GM18508 (cell line): Measurements from ENCODE around the gene COG3.
"Not testable (repeated sequence)": the region's sequence is repeated elsewhere in the genome, so short reads cannot be mapped to it uniquely, and the experiment has no call there.

Experiments used
- ATAC-seq: cut with Tn5 transposase; IDR thresholded peaks from one replicate; pipeline ENCODE4 v1.9.1; 2021; ENCODE audit warnings: moderate number of reproducible peaks; ENCODE audit not compliant: insufficient read depth, unreplicated experiment

The COG3 gene, protein sequence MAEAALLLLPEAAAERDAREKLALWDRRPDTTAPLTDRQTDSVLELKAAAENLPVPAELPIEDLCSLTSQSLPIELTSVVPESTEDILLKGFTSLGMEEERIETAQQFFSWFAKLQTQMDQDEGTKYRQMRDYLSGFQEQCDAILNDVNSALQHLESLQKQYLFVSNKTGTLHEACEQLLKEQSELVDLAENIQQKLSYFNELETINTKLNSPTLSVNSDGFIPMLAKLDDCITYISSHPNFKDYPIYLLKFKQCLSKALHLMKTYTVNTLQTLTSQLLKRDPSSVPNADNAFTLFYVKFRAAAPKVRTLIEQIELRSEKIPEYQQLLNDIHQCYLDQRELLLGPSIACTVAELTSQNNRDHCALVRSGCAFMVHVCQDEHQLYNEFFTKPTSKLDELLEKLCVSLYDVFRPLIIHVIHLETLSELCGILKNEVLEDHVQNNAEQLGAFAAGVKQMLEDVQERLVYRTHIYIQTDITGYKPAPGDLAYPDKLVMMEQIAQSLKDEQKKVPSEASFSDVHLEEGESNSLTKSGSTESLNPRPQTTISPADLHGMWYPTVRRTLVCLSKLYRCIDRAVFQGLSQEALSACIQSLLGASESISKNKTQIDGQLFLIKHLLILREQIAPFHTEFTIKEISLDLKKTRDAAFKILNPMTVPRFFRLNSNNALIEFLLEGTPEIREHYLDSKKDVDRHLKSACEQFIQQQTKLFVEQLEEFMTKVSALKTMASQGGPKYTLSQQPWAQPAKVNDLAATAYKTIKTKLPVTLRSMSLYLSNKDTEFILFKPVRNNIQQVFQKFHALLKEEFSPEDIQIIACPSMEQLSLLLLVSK

DNA sequence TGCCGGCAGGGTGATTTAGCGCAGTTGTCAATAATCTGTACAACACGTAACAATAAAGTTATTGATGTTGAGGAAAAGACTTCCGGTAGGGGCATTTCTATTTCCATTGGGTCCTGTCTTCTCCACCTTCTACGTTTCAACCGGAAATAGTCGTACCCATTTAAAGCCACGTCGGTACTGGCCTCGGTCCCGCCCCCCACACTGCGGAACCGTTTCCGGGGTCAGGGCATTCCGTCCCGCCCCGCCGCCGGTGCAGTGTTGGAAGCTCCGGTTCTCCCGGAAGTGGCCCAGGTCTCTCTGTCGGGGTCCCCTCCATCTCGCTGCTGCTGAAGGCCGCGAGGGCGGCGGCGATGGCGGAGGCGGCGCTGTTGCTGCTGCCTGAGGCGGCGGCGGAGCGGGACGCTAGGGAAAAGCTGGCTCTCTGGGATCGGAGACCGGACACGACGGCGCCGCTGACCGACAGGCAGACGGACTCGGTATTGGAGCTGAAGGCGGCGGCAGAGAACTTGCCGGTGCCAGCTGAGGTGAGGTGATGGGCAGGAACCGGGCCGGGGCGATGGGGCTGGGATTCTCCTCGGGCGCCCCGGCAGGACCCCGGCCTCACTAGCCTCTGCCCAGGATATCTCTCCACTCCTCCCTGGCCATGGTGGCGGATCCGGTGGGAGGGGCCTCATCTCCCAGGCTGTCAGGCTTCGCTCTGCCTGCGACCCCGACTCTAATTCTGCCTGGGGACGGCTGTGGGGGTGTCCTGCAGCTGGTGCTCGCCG, at the start of gene COG3:
COG3 (plus strand) TSS at position 253 of the 767 bp plus-strand sequence; CDS start at position 351, 98 bp downstream.
- ATAC-seq, result peak; percentile 82

DNA sequence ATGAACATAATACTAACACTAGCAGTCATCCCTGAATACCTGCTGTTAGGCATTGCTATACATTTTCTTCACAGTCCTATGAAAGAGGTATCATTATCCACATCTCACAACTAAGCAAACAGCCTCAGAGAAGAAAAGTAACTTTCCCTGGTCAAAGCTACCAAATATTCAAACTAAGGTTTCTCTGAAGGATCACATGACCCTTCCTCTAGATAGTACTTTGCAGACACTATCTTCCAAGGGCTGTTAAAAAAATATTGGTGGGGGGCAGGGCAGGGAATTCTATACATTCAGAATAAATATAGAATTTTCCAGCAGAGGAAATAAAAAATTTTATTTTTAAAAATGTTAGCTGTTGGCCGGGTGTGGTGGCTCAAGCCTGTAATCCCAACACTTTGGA, 49.6 kb upstream of the COG3 start:
- ATAC-seq, result no peak

DNA sequence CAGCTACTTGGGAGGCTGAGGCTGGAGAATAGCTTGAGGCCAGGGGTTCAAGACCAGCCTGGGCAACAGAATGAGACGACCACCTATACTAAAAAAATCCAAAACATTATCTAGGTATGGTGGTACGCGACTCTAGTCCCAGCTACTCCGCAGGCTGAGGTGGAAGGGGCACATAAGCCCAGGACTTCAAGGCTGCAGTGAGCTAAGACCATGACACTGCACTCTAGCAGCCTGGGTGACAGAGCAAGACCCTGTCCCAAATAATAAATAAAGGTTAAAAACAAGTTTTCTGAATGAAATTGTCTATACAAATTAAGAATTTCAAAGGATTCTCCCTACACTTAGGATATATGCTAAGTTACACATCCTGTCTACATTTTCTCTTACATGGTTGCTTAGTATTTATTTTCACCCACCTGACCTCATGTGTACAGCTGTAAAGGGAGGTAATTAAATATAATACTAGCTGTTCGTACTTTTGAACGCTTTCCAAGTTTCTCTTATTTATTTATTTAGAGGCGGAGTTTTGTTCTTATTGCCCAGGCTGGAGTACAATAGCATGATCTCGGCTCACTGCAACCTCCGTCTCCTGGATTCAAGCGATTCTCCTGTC, 48.1 kb upstream of the COG3 start:
- ATAC-seq, result no peak

DNA sequence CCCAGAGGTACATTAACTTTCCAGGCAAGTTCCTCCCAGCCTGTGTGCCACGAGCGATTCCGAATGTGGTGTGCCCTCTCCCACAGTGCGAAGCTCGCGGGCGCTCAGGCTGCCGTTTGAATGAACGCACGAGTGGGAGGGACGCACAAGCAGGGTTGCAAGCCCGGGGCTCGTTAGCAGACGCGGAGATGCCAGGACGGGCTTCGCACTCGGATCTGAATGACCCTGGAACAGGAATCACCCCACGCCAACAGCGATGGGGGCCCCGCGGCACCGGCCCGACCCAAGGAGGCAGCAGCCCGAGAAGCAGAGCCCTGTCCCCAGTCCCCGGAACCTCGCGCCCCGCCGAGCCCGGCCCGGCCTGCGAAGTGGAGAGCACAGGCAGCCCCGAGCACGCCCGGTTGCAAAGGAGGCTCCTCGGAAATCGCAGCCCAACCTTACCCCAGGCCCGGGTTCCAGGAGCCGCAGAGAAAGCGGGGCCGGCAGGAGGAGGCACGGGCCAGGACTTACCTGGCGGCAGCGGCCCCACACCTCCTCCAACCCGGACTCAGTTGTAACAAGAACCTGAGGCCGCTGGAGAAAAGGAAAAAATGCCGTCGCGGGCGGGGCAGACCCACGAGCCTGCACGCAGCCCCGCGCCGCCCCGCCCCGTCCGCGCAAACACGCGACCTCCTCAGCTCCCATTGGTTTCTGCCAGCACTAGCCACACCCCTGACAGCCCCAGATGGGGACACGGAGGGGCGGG, 46.8 kb upstream of the COG3 start, which contains the start of gene SLC25A30:
SLC25A30 (minus strand) TSS at position 584 of the 745 bp plus-strand sequence. CDS start 6,948 bp downstream, outside the sequence.
- peak; percentile 80 for ATAC-seq

DNA sequence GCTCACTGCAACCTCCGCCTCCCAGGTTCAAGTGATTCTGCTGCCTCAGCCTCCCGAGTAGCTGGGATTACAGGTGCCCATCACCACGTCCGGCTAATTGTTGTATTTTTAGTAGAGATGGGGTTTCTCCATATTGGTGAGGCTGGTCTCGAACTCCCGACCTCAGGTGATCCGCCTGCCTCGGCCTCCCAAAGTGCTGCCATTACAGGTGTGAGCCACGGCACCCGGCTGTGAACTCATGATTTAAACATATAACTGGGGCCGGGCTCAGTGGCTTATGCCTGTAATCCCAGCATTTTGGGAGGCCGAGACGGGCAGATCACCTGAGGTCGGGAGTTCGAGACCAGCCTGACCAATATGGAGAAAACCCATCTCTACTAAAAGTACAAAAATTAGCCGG, 45.4 kb upstream of the COG3 start:
- ATAC-seq, result not testable (repeated sequence)

DNA sequence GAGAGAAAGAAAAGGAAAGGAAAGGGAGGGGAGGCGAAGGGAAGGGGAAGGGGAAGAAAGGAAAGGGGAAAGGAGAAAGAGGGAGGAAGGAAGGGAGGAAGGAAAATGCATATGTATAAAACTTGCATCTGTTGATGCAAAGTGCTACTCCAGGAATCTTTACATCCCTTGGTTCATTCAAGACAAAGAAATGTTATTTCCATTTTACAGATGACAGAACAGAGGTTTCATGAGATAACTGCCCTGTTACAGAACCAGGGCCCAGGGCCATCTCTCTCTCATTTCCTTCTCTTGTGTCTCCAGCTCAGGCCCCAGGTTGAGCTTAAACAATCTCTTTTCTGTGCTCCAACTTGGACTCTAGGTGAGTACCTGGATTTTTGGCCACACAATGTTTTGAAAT, 44.8 kb upstream of the COG3 start:
- no peak for ATAC-seq

DNA sequence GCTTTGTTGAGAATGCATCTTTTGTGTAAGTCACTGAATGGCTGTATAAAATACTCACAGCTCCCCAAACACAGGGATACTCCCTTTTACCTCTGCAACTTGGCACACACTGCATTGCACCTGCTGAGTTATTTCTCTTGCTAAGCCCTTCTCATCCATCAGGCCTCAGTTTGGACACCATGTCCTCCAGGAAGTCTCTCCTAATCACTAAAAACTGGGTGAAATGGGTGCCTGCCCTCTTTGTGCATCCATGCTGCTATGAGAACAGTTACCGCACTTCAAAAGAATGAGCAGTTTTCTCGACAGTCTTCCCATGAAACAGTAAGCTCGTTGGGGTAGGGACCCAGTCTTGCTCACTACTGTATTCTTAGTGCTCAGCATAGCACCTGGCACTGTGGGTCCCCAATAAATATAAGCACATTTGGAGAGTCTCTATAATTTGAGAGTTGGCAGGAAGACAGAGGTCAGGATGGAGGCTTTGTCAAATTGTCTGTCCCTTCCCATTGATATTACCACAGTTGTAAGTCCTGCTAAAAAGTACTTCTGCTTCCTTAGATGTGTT, 41.9 kb upstream of the COG3 start:
- ATAC-seq, result no peak

DNA sequence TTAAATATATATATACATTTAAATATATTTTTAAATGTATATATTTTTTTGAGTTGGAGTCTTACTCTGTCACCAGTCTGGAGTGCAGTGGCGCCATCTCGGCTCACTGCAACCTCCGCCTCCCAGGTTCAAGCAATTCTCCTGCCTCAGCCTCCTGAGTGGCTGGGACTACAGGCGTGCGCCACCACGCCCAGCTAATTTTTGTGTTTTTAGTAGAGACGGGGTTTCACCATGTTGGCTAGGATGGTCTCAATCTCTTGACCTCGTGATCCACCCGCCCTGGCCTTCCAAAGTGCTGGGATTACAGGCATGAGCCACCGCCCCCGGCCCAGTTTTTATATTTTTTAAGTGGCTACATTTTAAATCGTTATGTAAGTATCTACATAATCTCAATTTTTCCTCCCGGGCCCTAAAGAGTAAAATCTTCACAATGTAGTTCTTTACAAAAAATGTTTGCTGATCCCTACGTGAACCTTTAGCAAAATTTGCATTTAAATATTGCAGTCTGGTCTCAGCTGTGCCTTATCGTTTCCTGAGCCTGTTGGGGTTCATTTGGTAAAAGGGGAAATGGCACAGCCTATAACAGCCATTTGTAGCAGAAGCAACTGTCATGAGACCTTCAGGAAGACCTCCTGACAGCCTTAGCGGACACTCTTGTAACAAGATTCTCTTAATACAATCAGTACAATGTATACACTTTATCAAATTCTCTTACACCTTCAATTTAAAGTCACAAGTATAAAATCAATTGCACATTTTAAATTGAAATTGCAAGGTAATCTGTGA, 38.5 kb upstream of the COG3 start:
- not testable (repeated sequence) for ATAC-seq

DNA sequence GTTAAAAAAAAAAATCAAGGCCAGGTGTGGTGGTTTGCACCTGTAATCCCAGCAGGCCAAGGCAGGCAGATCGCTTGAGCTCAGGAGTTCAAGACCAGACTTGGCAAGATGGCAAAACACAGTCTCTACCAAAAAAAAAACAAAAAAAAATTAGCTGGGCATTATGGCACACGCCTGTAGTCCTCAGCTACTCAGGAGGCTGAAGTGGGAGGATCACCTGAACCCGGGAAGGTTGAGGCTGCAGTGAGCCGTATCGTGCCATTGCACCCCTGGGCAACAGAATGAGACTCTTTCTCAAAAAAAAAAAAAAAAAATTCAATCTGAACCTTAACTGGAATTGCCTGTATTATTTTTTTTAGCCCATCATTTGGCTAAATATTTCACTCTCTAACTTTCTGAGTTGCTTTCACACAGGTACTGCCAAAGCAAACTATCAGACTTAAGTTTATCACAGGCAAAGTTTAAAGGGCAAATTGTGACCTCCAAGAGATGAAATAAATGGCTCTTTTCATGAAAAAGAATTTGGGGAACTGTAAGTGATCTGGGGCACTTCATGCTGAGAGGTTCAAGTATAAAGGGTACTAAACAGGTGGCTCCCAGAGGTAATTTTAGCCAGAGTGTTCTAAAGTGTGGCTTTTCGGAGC, 31.9 kb upstream of the COG3 start:
- no peak for ATAC-seq

DNA sequence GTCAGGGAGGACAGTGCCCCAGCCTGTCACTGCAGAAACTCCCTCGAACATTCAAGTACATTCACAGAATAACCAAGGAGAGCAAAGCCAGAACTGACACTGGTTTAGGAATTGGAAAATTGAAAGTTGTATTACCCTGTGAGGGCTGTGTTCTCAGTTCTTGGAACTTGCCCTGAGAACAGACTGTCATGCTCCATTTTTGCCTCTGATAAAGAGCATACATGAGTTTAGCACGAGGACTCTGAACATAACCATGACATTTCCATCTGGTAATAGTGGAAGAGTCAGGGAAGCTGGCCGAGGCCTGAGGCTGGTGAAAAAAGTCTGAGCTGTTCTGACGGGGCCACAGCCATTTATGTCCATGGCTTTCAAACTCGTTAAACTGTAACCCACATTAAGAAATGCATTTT, 31.4 kb upstream of the COG3 start:
- no peak for ATAC-seq

DNA sequence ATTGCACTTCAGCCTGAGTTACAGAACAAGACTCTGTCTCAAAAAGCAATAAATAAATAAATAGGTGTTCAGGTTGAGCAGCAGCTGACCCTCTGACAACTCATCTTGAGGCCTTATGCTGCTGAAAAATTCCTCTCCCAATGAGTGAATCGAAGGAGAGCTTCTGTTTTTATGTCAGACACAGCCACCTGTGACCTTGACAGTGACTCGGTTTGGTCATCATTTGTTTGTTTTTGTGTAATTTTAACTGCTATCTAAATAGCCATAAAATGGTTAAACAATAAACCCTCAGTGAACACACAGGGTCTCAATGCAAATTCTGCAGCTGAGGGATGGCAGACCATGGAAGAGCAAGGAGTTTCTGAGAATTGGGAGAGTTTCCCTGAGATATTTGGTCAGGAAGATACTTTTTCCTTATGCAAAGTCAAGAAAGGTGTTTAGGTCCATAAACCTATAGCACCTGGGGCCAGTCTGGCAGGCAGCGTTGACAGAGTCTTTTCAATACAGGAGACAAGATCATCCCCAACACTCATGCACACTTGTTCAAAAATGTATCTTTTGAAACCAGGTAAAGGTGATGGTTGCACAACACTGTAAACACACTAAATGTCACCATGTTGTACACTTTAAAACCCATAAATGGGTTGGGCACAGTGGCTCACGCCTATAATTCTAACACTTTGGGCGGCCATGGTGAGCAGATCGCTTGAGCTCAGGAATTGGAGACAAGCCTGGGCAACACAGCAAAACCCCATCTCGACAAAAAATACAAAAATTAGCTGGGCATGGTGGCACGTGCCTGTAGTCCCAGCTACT, 30.0 kb upstream of the COG3 start:
- no peak for ATAC-seq

DNA sequence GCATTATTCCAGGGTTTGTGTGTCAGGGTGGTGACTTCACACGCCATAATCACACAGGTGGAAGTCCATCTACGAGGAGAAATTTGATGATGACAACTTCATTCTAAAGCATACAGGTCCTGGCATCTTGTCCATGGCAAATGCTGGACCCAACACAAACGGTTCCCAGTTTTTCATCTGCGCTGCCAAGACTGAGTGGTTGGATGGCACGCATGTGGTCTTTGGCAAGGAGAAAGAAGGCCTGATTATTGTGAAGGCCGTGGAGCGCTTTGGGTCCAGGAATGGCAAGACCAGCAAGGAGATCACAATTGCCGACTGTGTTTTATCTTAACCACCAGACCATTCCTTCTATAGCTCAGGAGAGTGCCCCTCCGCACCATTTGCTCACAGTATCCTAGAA, 28.4 kb upstream of the COG3 start:
- ATAC-seq, result no peak

DNA sequence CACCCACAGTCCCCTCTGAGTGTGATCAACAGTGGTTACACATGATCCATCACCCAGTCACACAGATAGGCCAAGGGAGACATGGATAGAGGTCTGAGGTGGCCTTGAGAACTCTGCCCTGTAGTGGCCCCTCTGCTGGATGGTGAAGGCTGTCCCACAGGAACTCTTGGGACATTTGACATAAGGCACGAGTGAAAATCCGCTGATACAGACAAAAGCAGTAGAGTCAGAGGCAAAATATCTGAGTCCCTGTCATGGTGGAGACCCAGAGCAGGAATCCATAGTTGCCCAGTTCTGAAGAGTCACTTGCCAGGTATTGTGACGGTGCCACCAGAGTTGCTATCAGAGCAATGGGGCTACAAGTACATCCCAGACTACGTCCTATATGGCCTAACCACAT, 27.8 kb upstream of the COG3 start:
- no peak for ATAC-seq

DNA sequence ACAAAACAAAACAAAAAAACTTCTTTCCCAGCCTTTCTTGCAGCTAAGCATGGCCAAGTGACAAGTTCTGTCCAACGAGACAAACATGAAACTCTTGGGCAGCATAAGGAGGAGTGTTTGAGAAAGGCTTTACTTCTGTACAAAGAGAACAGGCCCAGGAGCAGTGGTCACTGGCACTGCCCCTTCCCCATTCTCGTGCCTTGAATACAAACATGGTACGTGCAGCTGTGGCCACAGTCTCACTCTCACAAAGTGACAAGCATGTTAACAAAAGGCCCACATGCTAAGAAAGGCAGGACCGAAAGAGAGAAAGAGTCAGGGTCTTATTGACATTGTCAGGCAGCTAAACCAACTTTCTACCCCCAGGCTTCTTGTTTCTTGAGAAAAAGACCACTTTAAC, 26.8 kb upstream of the COG3 start:
- no peak for ATAC-seq

DNA sequence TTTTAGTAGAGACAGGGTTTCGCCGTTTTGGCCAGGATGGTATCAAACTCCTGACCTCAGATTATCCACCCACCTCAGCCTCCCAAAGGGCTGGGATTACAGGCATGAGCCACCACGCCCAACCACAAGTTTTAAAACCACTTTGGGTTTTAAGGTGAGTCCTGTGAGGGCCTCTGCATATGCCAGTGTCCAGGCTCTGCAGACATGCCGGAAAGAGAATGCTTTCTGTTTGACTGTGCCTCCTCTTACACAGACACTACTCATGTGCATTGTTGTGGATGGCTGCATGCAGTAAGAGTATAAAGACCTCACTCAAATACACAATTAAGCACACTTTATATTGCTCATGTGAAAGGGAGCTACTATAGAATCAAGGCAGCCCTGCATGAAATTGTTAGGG, 25.7 kb upstream of the COG3 start:
- ATAC-seq, result no peak

DNA sequence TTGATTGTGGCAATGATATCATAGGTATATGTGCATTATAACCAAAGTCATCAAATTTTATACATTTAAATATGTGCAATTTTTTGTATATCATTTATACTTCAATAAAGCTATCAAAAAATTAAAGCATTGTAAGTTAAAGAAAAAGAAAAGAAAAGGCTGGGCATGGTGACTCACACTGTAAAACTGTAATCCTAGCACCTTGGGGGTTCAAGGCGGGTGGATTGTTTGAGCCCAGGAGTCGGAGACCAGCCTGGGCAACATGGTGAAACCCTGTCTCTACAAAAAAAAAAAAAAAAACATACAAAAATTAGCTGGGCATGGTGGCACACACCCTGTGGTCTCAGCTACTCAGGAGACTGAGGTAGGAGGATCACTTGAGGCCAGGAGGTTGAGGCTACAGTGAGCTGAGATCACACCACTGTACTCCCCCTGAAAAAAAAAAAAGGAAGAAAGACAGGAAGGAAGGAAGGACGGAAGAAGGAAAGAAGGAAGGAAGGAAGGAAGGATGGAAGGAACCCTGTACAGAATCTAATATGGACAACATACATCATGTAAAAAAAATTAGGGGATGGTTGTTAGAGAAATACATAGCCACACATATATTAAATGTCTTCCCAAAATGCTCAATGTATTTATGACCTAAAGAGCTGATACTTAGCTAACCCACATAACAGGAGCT, 24.8 kb upstream of the COG3 start:
- ATAC-seq, result no peak

DNA sequence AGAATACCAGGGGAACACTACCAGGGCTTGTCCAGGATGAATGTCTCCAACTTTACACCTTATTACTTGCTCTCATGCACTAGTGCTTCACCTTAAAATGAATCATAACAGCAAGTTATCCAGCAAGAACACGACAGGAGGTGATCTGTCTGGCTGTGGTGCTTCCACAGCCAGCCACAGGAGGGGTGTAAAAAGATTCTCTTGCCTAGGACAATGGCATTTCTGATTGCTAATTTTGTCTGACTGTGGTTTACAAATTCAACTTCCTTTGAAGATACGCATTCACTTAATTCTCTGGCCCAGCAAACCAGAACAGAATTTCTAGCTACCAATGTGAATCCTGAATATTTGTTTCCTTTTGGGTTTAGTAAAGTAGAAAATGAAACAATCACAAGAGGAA, 23.1 kb upstream of the COG3 start:
- ATAC-seq, result no peak
